HG03196 (cell line): ENCODE data around the gene SEZ6L.

Source experiments
- ATAC-seq: cut with Tn5 transposase; IDR thresholded peaks from one replicate; pipeline ENCODE4 v1.9.1; 2021; ENCODE audit not compliant: unreplicated experiment

The SEZ6L gene

GRCh38 chr22:26292667-26292995 lies 123.4 kb downstream of the SEZ6L start:
- no peak for ATAC-seq

- ATAC-seq = no peak
Observed at GRCh38 chr22:26295563-26296126, 126.4 kb downstream of the SEZ6L start.

- ATAC-seq = no peak
Observed at GRCh38 chr22:26298605-26299310, 129.5 kb downstream of the SEZ6L start.

GRCh38 chr22:26302726-26303125 lies 133.5 kb downstream of the SEZ6L start:
- no peak for ATAC-seq

- no peak for ATAC-seq
Observed at GRCh38 chr22:26303475-26303874, 134.2 kb downstream of the SEZ6L start.

DNA sequence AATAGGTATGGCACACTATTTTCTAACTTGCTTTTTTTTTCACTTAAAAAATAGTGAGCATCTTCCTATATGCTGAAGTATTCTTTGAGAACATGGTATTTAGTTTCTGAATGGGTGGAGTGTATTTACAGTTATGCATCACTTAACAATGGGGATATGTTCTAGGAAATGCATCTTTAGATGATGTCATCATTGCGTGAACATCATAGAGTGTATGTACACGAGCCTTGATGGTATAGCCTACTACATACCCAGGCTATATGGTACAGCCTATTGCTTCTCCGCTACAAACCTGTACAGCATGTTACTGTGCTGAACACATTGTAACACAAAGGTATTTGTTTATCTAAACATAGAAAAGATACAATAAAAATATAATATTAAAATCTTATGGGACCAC lies 135.5 kb downstream of the SEZ6L start:
- ATAC-seq = no peak

DNA sequence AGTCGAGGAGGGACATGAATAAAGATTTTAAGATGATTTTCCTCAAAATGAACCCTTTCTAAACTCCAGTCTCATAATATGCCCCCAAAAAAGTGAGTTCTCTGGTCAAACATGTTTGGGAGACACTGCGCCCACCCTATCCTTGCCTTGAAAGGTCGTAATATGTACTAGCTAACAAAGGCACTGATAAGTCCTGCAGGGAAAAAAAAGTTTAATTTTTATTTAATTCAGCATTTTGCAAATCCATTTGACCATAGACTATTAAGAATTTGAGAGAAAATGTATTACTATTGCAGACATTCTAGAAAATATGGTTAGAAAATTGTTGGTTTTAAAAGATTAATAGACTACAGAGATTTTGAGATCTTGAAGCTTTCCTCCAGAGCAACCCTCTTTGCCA lies 139.2 kb downstream of the SEZ6L start:
- no peak for ATAC-seq

DNA sequence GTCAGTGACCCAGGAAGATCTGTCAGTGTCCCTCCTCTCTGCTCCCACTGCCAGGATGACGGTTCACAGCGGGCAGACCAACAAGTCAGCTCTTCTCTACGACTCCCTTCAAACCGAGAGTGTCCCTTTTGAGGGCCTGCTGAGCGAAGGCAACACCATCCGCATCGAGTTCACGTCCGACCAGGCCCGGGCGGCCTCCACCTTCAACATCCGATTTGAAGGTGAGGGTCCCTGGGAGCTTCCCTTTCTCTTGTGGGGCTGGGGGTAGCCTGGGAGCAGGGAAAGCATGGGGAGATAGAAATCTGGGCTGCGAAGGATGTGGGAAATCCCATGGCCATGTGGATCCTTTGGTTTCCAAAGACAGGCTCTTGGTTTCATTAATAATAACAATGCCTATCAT lies 141.4 kb downstream of the SEZ6L start:
- no peak for ATAC-seq

DNA sequence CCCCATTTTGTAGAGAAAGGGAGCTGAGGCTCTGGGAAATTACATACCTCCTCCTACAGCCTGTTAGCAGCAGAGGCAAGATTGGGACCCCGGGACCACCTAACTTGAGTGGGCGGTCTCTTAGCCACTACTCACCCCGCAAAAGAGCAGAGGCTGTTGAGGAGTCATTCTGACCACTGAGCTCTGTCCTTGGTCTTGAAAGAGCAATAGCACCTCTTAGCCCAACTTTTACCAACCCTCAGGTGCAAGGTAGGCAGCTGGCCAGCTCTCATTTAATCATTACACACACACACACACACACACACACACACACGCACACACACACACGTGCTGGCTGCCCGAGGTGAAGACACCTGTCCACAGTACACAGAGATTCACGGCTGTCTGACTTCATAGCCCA lies 144.0 kb downstream of the SEZ6L start:
- ATAC-seq = no peak

DNA sequence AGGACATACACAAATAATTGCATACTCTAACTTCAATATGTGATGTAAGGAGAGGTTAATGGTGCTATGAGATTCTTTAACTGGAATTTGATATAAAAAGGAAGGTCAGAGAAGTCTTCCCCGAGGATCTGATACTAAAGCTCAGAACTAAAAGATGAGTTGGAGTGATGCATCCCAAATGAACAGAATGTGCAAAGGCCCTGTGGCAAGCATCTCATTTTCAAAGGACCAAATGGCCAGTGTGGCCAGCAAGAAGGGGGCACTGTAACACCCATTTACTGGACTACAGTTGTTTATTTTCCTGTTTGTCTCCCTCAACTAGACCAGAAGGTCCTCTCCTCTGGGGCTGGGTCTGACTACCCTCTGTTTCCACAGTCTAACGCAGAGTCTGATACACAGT lies 144.9 kb downstream of the SEZ6L start:
- ATAC-seq = no peak

DNA sequence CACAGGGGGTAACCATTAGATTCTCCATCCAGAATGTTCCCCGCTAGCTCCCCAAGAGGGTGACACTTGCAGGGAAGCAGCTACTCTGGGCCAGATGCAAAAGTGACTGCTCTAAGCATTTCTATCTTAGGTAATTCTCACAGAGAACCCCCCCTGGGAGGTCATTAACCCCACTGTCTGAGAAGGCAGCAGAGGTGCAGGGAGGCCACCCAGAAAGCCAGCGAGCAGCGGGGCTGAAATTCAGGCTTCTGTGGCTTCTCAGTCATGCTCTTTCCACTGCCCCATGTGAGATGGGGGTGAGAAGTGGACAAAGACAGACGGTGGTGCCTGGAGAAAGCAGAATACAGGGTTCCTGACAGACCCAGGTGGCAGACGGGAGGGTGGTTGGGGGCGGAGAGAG lies 145.4 kb downstream of the SEZ6L start:
- ATAC-seq = no peak

GRCh38 chr22:26316732-26317285 lies 147.5 kb downstream of the SEZ6L start:
- ATAC-seq = no peak

DNA sequence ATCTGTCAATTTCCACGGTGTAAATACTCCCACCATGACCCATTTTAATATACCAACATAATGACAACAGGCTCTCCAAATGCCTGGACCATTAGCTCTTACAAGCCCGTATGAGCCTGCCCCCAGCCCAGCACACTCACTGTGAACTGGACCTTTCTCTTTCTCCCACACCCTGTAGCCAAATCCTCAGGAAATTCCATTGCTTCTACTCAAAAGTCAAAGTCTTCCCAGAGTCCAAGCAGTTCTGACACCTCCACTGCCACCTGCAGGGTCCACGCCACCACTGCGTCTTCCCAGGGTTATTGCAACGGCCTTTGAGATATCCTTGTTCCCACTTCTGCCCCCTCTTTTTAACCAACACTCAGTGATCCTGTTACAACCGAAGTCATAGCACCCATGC lies 149.7 kb downstream of the SEZ6L start:
- ATAC-seq = no peak

DNA sequence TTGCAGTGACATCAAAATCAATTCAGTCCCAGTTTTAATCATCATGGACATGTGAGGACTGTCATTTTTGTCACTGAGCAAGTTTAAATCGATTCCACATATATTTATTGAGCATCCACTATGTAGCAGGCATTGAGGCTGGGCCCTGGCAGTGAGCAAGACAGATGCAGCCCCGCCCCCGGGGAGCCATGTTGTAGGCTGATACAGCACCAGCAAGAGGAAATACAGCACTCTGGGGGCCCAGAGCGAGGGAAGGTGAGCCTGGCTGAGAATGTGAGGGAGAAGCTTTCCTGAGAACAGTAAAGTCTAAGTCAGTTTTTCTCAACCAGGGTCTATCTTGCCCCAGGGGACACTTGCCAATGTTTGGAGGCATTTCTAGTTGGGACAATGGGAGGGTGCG lies 151.2 kb downstream of the SEZ6L start:
- no peak for ATAC-seq

GRCh38 chr22:26321469-26321913 lies 152.2 kb downstream of the SEZ6L start:
- ATAC-seq = no peak

DNA sequence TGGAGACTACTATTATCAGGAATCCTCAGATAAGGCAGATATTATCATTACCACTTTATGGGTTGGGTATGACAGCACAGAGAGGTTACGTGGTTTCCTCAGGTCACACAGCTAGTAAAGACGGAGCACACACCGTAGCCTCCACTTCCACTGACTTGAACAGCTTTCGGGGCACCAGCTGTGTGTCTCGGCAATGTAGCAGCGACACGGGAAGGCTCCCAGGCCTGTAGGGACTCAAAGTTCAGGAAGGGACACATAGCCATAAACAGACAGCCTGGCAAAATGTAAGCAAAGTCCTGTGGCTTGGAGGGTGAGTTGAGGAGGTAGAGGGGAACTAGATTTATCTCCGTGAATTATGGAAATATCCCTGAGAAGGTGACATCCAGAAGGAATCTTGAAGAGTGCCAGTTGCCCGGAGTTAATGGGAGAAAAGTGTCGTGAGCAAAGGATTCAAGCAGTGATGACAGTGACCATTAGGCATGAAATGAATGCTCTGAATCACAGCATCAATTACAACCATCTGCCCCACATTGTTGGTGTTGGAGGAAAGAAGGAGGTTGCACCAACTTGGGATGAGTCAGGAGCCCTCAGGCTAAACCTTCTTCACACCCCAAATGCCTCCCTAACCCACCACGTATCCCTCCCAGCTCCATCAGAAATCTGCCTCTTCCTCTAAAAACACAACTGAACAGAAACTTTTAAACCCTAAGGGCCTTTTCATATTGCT lies 153.1 kb downstream of the SEZ6L start:
- no peak for ATAC-seq

DNA sequence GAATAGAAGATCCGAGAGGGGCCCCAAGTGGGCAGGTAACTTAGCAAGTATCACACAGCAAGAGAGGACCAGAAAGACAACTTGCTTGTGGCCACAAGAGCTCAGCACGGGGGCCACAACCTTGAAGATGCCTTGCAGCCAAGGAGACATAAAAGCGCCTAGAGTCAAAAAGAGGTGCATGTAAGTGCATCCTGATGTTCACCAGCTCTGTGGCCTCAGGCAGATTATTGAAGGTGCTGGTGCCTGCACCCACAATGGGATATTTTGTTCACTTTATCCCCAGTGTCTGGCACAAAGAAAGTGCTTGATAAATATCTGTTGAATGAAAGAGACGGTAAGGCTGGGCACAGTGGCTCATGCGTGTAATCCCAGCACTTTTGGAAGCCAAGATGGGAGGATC lies 153.8 kb downstream of the SEZ6L start:
- no peak for ATAC-seq

DNA sequence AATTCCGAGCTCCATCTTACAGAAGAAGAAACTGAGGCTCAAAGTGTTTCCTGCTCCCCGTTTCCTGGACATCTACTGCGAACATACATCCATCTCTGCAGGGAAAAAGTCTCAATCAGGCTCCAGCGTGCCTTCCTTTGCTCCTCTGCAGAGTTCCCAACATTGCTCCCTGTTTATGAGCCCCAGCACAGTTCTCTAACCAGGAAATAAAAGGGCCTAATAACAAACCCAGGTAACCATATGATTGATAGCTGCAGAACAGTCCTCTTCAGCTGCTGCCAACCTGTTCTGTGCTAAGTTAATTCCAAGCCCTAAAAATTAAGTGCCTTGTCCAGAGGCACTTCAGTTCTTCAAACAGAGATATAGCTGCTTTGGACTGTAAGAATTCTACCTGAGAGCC lies 154.9 kb downstream of the SEZ6L start:
- no peak for ATAC-seq

GRCh38 chr22:26325641-26326040 lies 156.4 kb downstream of the SEZ6L start:
- no peak for ATAC-seq

DNA sequence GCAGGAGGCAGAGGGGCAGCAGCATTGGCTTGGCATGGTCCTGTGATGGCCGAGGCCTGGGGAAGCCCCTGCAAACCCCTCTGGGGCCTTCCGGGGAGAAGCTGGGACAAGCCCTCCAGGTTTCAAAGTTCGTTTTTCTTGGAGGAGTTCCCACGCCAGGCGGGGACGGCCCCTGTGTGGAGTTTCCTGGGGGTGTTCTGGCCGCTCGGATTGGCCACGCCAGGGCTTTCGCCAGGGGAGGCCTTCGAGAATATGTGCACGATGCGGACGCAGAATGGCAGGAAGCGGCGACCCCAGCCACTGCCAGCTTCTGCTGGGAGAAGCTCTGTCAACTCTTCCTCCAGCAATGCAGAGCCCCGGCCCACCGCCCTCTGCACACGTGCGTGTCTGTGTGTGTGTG lies 157.5 kb downstream of the SEZ6L start:
- no peak for ATAC-seq

- no peak for ATAC-seq
Observed at GRCh38 chr22:26327306-26327705, 158.0 kb downstream of the SEZ6L start.

DNA sequence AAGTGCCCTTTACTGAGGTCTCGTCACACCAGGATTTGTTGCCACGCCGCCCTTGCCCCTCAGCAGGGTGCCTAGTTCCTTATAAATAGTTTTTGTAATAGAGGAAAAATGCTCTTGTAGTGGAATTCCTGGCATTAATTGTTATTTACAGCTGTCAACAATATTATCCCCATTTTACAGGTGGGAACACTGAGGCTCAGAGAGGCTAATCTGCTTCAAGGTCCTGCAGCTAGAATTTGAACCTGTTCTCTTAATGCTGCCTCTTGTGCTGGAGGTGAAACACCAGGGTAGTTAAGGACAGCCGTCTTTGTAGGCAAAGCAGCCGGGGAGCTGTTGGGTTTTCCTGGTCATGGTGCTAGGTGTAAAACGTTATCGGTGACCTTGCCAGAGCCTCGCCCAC lies 159.0 kb downstream of the SEZ6L start:
- no peak for ATAC-seq
